Panc1 (cell line): ENCODE measurements around the gene KDM2B. TPM values are rescaled to one million over a fixed set of nuclear protein-coding genes. Genes with fewer than 3 reads are reported as not detected.

Source experiments
- ATAC-seq: fragments of 200-7000 bp; cut with Tn5 transposase; 2 replicates; pipeline ENCODE4 v1.9.1; 2020; ENCODE audit warnings: mild to moderate bottlenecking, moderate library complexity
- BruUV-seq: library from RNA; stranded (reverse); fragments of 400-500 nt; replicated peaks from 2 replicates; lab custom pipeline; 2021; lab: Mats Ljungman, UMichigan
- CTCF ChIA-PET: fragments of 300-600 bp; sonication (Branson Sonifier 250); formaldehyde crosslinking; loops from one replicate; lab custom pipeline; 2022; ENCODE audit warnings: antibody characterized with exemption; lab: Charles Lee
- POLR2A ChIA-PET: fragments of 300-600 bp; sonication (Branson Sonifier 250); formaldehyde crosslinking; loops from one replicate; lab custom pipeline; 2022; ENCODE audit warnings: antibody characterized with exemption; lab: Charles Lee
- DNase-seq: peaks from one replicate; pipeline ENCODE4 v3.0.0-alpha.2; 2010; ENCODE audit warnings: low read depth, low spot score
- H3K27ac ChIP-seq: 2 replicates; pipeline ENCODE4 v1.5.1; 2011; ENCODE audit warnings: mild to moderate bottlenecking, low read length, inconsistent platforms
- H3K27me3 ChIP-seq: fragments of 200-500 bp; sonication (Bioruptor generic); 2 replicates; pipeline ENCODE4 v1.6.0; 2014; ENCODE audit warnings: low read length, inconsistent platforms; ENCODE audit not compliant: control insufficient read depth, insufficient read depth
- H3K36me3 ChIP-seq: fragments of 200-500 bp; sonication (Bioruptor generic); 2 replicates; pipeline ENCODE4 v1.5.1; 2014; ENCODE audit warnings: inconsistent platforms, mild to moderate bottlenecking, low read length, moderate library complexity; ENCODE audit not compliant: control insufficient read depth, insufficient read depth
- H3K4me1 ChIP-seq: 2 replicates; pipeline ENCODE4 v1.5.1; 2011; ENCODE audit warnings: inconsistent platforms, mild to moderate bottlenecking, low read length, moderate library complexity; ENCODE audit not compliant: control insufficient read depth, insufficient read depth
- H3K4me3 ChIP-seq, 2 experiments: 2 replicates each; pipeline ENCODE4 v1.5.1; 2011 to 2012; ENCODE audit warnings: low read depth in 2 of 2, low read length in 2 of 2, mild to moderate bottlenecking in 2 of 2, inconsistent platforms in 1 of 2, moderate library complexity in 1 of 2
- H3K9me3 ChIP-seq: fragments of 200-500 bp; sonication (Bioruptor generic); 2 replicates; pipeline ENCODE4 v1.5.1; 2014; ENCODE audit warnings: low read depth, mild to moderate bottlenecking, inconsistent platforms, low read length, moderate library complexity; ENCODE audit not compliant: control insufficient read depth, insufficient read depth
- CTCF ChIP-seq: fragments of 450-650 bp; IDR thresholded peaks from 2 replicates; pipeline ENCODE4 v1.5.1; 2017; ENCODE audit warnings: mild to moderate bottlenecking
- POLR2AphosphoS5 ChIP-seq: IDR thresholded peaks from 2 replicates; pipeline ENCODE4 v1.6.1; 2012; ENCODE audit warnings: mild to moderate bottlenecking, low read depth, low read length, moderate library complexity
- REST ChIP-seq, 2 experiments: IDR thresholded peaks; 2 replicates each; pipeline ENCODE4 v1.6.1; 2011 to 2012; ENCODE audit warnings: low read depth in 2 of 2, control low read depth in 1 of 2, low read length in 1 of 2, mild to moderate bottlenecking in 1 of 2, moderate library complexity in 1 of 2; ENCODE audit not compliant: insufficient read depth in 1 of 2
- SIN3A ChIP-seq: IDR thresholded peaks from 2 replicates; pipeline ENCODE4 v1.6.1; 2012; ENCODE audit warnings: low read depth, mild to moderate bottlenecking, low read length, moderate library complexity, borderline replicate concordance; ENCODE audit not compliant: insufficient read depth
- TCF7L2 ChIP-seq: IDR thresholded peaks from 2 replicates; pipeline ENCODE4 v1.6.1; 2011; ENCODE audit warnings: mild to moderate bottlenecking, low read depth, low read length, inconsistent platforms
- in situ Hi-C: cut with HindIII; loops from 2 replicates; pipeline ENCODE4 v1.10.0; 2016; ENCODE audit warnings: low sequenced_read_pairs, low pct_unique_long_range_greater_than_20kb
- intact Hi-C: fragments of 100-400 bp; cut with micrococcal nuclease; formaldehyde crosslinking; loops from one replicate; pipeline ENCODE4 v1.10.0; 2022; ENCODE audit not compliant: unreplicated experiment
- total RNA-seq: library from RNA; stranded (reverse); gene quantifications from one replicate; pipeline ENCODE4 v1.2.1, GENCODE V29; 2021; ENCODE audit not compliant: unreplicated experiment

Gene KDM2B
- total RNA-seq, 1 experiment from 2014 or later = 27.5 TPM

- DNase-seq (no peak), ATAC-seq (no peak)
- TF ChIP-seq REST (IDR thresholded peaks at IDR 0.05; ENCODE audit: insufficient read depth in 1 of 2, low read depth in 2 of 2, low read length in 1 of 2) = no peak
- TF ChIP-seq SIN3A = no peak
- TF ChIP-seq CTCF = no peak
- TF ChIP-seq POLR2AphosphoS5 = no peak
- no peak for TF ChIP-seq TCF7L2
- Histone ChIP-seq H3K36me3 (no peaks in the 10 kb centered on the region), H3K27me3 (no peaks in the 10 kb centered on the region), H3K4me1 (peaks cover 11% of the 10 kb centered on the region), H3K9me3 (no peaks in the 10 kb centered on the region), H3K27ac (no peak overlapping the region), H3K4me3 (no peak overlapping the region)
- no TSS peak for BruUV-seq
- in situ Hi-C loops (no loop called here), intact Hi-C loops (no loop called here)
- ChIA-PET POLR2A (no interaction called here), CTCF (interaction anchor here (0.6 kb wide), 2 partner anchors 70 to 191 kb away, joined by 3 to 5 read pairs; no protein-coding TSS in a partner anchor)
Observed at GRCh38 chr12:121575051-121575450, 5.8 kb downstream of the KDM2B start.

DNA sequence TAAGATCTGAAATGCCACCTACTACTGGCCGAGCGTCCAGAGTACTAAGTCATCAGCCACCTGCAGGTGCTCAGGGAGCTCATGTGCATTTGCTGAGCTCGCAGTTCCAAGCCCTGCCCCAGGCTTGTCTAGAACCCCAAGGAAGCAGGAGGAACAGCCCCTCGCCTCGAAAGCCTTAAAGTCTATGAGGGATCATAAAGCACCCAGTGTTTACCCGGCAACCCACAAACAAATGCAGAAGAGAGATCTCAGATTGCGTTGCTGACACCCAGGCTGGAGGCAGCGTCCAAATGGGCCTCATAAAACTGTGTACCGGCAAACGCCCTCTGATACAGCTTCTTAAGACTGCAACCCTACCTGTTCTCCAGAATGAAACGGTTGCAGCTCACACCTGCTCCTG is 6.8 kb downstream of the KDM2B start:
- POLR2A ChIA-PET = no interaction called here
- Histone ChIP-seq H3K27ac (no peak overlapping the region), H3K4me3 (no peak overlapping the region), H3K4me1 (peaks cover 11% of the 10 kb centered on the region), H3K9me3 (no peaks in the 10 kb centered on the region), H3K27me3 (no peaks in the 10 kb centered on the region), H3K36me3 (no peaks in the 10 kb centered on the region)
- BruUV-seq = no TSS peak
- DNase-seq (no peak), ATAC-seq (no peak)
- TF ChIP-seq TCF7L2 = no peak
- no peak for TF ChIP-seq REST (IDR thresholded peaks at IDR 0.05; ENCODE audit: insufficient read depth in 1 of 2, low read depth in 2 of 2, low read length in 1 of 2)
- TF ChIP-seq POLR2AphosphoS5 = no peak
- TF ChIP-seq CTCF = no peak
- no peak for TF ChIP-seq SIN3A
- CTCF ChIA-PET = interaction anchor here (0.5 to 0.7 kb wide), 2 partner anchors 21 to 26 kb away, joined by 3 to 5 read pairs; no protein-coding TSS in a partner anchor
- in situ Hi-C loops = no loop called here
- intact Hi-C loops = no loop called here
